Calu3 (cell line): ENCODE data around the gene CRB1. TPM values are rescaled to one million over a fixed set of nuclear protein-coding genes. Genes with fewer than 3 reads are reported as not detected.

ENCODE experiments used
- BruUV-seq: library from RNA; stranded (reverse); fragments of 400-500 nt; replicated peaks from 2 replicates; lab custom pipeline; 2021; lab: Mats Ljungman, UMichigan
- CTCF ChIA-PET: fragments of 300-600 bp; sonication (Branson Sonifier 250); formaldehyde crosslinking; loops from one replicate; lab custom pipeline; 2022; ENCODE audit warnings: antibody characterized with exemption; lab: Charles Lee
- DNase-seq: peaks from one replicate; pipeline ENCODE4 v3.0.0; 2022
- H3K27ac Mint-ChIP-seq: one replicate; pipeline ENCODE4 v1.8.0; 2022; ENCODE audit warnings: mixed read lengths; ENCODE audit not compliant: unreplicated experiment
- H3K27me3 Mint-ChIP-seq: one replicate; pipeline ENCODE4 v1.8.0; 2022; ENCODE audit warnings: mixed read lengths; ENCODE audit not compliant: unreplicated experiment
- H3K36me3 Mint-ChIP-seq: one replicate; pipeline ENCODE4 v1.8.0; 2022; ENCODE audit warnings: mild to moderate bottlenecking, moderate library complexity, mixed read lengths; ENCODE audit not compliant: insufficient read depth, unreplicated experiment
- H3K4me1 Mint-ChIP-seq: one replicate; pipeline ENCODE4 v1.8.0; 2022; ENCODE audit warnings: mild to moderate bottlenecking, low read depth, mixed read lengths; ENCODE audit not compliant: unreplicated experiment
- H3K4me3 Mint-ChIP-seq: one replicate; pipeline ENCODE4 v1.8.0; 2022; ENCODE audit warnings: mild to moderate bottlenecking, low read depth, moderate library complexity, mixed read lengths; ENCODE audit not compliant: unreplicated experiment
- H3K9me3 Mint-ChIP-seq: one replicate; pipeline ENCODE4 v1.8.0; 2022; ENCODE audit warnings: low read depth, mixed read lengths; ENCODE audit not compliant: unreplicated experiment
- CTCF ChIP-seq: fragments of 200-600 bp; IDR thresholded peaks from one replicate; pipeline ENCODE4 v1.8.0; 2022; ENCODE audit warnings: antibody characterized with exemption; ENCODE audit not compliant: unreplicated experiment
- intact Hi-C: fragments of 100-400 bp; cut with micrococcal nuclease; formaldehyde crosslinking; loops from one replicate; pipeline ENCODE4 v1.10.0; 2022; ENCODE audit not compliant: unreplicated experiment
- total RNA-seq: library from RNA; stranded (reverse); gene quantifications from 2 replicates; pipeline ENCODE4 v1.2.3, GENCODE V29; 2022

CRB1 gene
- total RNA-seq, 1 experiment from 2014 or later, result not detected

DNA sequence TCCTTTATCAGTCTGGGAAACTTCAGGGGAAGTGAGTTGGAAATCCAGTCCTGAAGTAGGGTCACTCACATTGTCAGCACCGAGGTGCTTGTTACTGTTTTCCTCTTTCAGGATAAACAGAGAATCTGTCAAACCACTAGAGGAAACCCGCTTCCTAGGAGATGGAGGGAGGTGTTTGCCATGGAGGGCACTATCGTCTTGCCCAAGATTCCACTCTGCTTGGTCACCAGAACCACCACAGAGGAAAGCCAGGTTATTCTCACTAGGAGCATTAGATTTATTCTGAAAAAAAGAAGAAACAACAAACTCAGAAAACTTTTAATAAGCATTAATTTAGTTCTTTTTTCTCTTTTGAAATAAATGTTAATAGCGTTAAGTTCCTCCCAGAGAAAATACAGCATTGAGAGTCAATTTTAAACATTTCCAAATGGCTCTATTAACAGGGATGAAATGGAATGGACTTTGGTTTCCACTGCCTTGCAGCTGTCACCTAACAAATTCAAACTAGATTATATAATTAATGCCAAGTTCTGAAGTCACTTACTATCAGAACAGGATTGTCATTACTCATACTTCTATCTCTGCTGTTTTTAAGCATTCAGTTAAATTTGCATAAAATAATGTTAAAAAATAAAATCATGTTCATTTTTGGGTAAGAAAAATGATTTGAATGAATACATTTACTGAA, 242.8 kb downstream of the CRB1 start:
- Mint-ChIP-seq H3K36me3 (no peaks in the 10 kb centered on the region), H3K4me3 (no peak overlapping the region), H3K4me1 (no peaks in the 10 kb centered on the region), H3K9me3 (no peaks in the 10 kb centered on the region), H3K27me3 (no peaks in the 10 kb centered on the region), H3K27ac (no peak overlapping the region)
- intact Hi-C loops, result no loop called here
- no peak for TF ChIP-seq CTCF
- DNase-seq, result no peak
- CTCF ChIA-PET, result no interaction called here
- BruUV-seq, result no TSS peak

DNA sequence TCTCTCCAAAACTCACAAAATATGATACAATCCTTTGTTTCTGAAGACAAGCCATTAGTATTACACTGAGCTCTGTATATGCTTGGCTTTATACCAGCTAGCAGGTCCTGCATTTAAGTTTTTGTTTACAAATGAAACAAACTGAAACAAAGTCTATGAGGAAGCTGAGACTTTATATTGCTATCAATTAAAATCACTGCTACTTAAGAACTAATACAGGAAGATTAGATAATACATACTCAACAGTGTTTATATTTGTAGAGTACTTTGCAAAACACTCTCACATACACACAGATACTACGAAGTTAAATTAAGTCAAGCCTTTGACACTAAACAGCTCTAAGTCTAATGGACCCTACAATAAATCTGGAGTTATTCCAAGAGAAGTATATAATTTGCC, 247.4 kb downstream of the CRB1 start:
- Mint-ChIP-seq H3K4me1 (no peaks in the 10 kb centered on the region), H3K36me3 (no peaks in the 10 kb centered on the region), H3K9me3 (no peaks in the 10 kb centered on the region), H3K4me3 (no peak overlapping the region), H3K27ac (no peak overlapping the region), H3K27me3 (no peaks in the 10 kb centered on the region)
- BruUV-seq, result no TSS peak
- DNase-seq, result no peak
- intact Hi-C loops, result no loop called here
- no peak for TF ChIP-seq CTCF
- CTCF ChIA-PET, result interaction anchor here (0.5 kb wide), 1 partner anchor 72 kb away, joined by 4 read pairs; no protein-coding TSS in a partner anchor

DNA sequence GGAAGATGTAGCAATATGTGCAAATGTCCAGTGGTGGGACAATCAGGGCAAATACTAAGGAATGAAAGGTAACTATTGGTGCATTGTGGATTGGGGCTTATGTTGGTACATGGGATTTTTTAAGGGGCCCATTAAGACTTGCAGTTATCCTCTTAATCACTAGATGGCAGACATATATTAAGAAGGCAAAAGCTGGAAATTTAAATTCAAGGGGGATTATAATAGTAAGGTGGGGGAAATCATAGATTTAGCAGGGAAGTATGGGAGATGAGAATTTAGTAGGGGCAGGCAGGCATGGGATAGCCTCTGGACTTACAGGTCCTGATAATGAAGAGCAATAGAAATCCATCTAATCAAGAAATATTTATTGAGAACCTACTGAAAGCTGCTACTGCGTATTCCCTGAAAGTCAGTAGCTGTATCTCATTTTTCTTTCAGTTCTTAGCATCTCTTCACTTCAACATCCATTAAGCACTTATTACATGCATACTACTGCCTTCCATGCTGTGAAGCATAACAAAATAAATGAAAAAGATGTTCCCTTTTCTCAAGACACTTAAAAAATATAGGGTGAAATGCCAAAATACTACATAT, 251.8 kb downstream of the CRB1 start:
- intact Hi-C loops, result loop anchor here (5.0 kb wide), 4 partner anchors 118 to 947 kb away; no protein-coding TSS in a partner anchor
- no peaks in the 10 kb centered on the region for H3K9me3 Mint-ChIP-seq
- H3K36me3 Mint-ChIP-seq, result no peaks in the 10 kb centered on the region
- H3K27me3 Mint-ChIP-seq, result no peaks in the 10 kb centered on the region
- no TSS peak for BruUV-seq
- no peaks in the 10 kb centered on the region for H3K4me1 Mint-ChIP-seq
- CTCF ChIA-PET, result interaction anchor here (0.8 to 1.9 kb wide), 4 partner anchors 15 to 979 kb away, joined by 3 to 7 read pairs (median 3); no protein-coding TSS in a partner anchor
- no peak overlapping the region for H3K27ac Mint-ChIP-seq
- peak; percentile 30 for TF ChIP-seq CTCF
- DNase-seq, result no peak
- no peak overlapping the region for H3K4me3 Mint-ChIP-seq

GRCh38 chr1:197521118-197521739, 253.2 kb downstream of the CRB1 start:
- Mint-ChIP-seq H3K9me3 (no peaks in the 10 kb centered on the region), H3K36me3 (no peaks in the 10 kb centered on the region), H3K4me1 (no peaks in the 10 kb centered on the region), H3K27ac (no peak overlapping the region), H3K4me3 (no peak overlapping the region), H3K27me3 (no peaks in the 10 kb centered on the region)
- DNase-seq, result peak; percentile 51
- peak; percentile 72 for TF ChIP-seq CTCF
- intact Hi-C loops, result loop anchor here (1.0 to 5.0 kb wide), 5 partner anchors 119 to 1178 kb away; no protein-coding TSS in a partner anchor
- BruUV-seq, result no TSS peak
- CTCF ChIA-PET, result no interaction called here
